ENCODE measurements around the gene ATP2C2. TPM values are rescaled to one million over a fixed set of nuclear protein-coding genes. Genes with fewer than 3 reads are reported as not detected.

The ATP2C2 gene
- total RNA-seq (not detected in 2 replicates), polyA plus RNA-seq (not detected in 2 replicates), polyA minus RNA-seq (ENCODE audit: low replicate concordance) (not detected in 2 replicates)
- polyA plus RNA-seq (2012), result 0.08 TPM in 1 of 2 replicates, not detected in the other

GRCh38 chr16:84368308-84368996 is at the start of gene ATP2C2:
TSS of gene ATP2C2 (plus strand) at chr16:84368538. CDS start at chr16:84368616, 78 bp downstream.
- Histone ChIP-seq H3K4me1 (ENCODE audit: control insufficient read depth, extremely low read depth, insufficient read depth, low read length) (no peaks in the 10 kb centered on the region), H4K20me1 (ENCODE audit: control insufficient read depth, extremely low read depth, insufficient read depth, low read length) (no peaks in the 10 kb centered on the region), H3K27me3 (ENCODE audit: control insufficient read depth, insufficient read depth, low read length) (peaks cover 26% of the 10 kb centered on the region), H3K79me2 (ENCODE audit: control insufficient read depth, insufficient read depth, low read length) (no peaks in the 10 kb centered on the region), H3K9ac (ENCODE audit: insufficient read depth, low read length) (no peak within 1 kb of the TSS), H3K4me2 (ENCODE audit: extremely low read depth, insufficient read depth, low read length) (no peak within 1 kb of the TSS), H3K36me3 (ENCODE audit: control insufficient read depth, insufficient read depth, low read length) (no peaks in the 10 kb centered on the region), H2AFZ (ENCODE audit: low read length) (no peak within 1 kb of the TSS), H3K9me3 (ENCODE audit: control insufficient read depth, insufficient read depth, low read depth, low read length) (no peaks in the 10 kb centered on the region), H3K27ac (ENCODE audit: insufficient read depth, low read length) (no peak within 1 kb of the TSS), H3K4me3 (replicated peaks in 1 of 4; ENCODE audit: control extremely low read depth in 1 of 4, insufficient read depth in 1 of 4, low read depth in 3 of 4, low read length in 4 of 4) (no peak within 1 kb of the TSS)
- no peak for TF ChIP-seq CTCF (conservative IDR thresholded peaks at IDR 0.05 in 1 of 2, IDR thresholded peaks at IDR 0.05 in 1 of 2; ENCODE audit: low read depth in 1 of 2, low read length in 2 of 2)
- peak; percentile 66 for TF ChIP-seq EZH2 (IDR thresholded peaks at IDR 0.05; ENCODE audit: low read length, missing control alignments)
- DNase-seq (ENCODE audit: low read depth in 2 of 2), result no peak

- no peak overlapping the region for H3K27ac ChIP-seq (ENCODE audit: insufficient read depth, low read length)
- no peak overlapping the region for H3K9ac ChIP-seq (ENCODE audit: insufficient read depth, low read length)
- no peaks in the 10 kb centered on the region for H4K20me1 ChIP-seq (ENCODE audit: control insufficient read depth, extremely low read depth, insufficient read depth, low read length)
- no peak overlapping the region for H2AFZ ChIP-seq (ENCODE audit: low read length)
- TF ChIP-seq CTCF (conservative IDR thresholded peaks at IDR 0.05 in 1 of 2, IDR thresholded peaks at IDR 0.05 in 1 of 2; ENCODE audit: low read depth in 1 of 2, low read length in 2 of 2), result no peak
- no peak for TF ChIP-seq EZH2 (IDR thresholded peaks at IDR 0.05; ENCODE audit: low read length, missing control alignments)
- H3K9me3 ChIP-seq (ENCODE audit: control insufficient read depth, insufficient read depth, low read depth, low read length), result no peaks in the 10 kb centered on the region
- no peaks in the 10 kb centered on the region for H3K4me1 ChIP-seq (ENCODE audit: control insufficient read depth, extremely low read depth, insufficient read depth, low read length)
- no peak overlapping the region for H3K4me3 ChIP-seq (replicated peaks in 1 of 4; ENCODE audit: control extremely low read depth in 1 of 4, insufficient read depth in 1 of 4, low read depth in 3 of 4, low read length in 4 of 4)
- H3K36me3 ChIP-seq (ENCODE audit: control insufficient read depth, insufficient read depth, low read length), result no peaks in the 10 kb centered on the region
- DNase-seq (ENCODE audit: low read depth in 2 of 2), result no peak
- no peaks in the 10 kb centered on the region for H3K79me2 ChIP-seq (ENCODE audit: control insufficient read depth, insufficient read depth, low read length)
- no peak overlapping the region for H3K4me2 ChIP-seq (ENCODE audit: extremely low read depth, insufficient read depth, low read length)
- peaks cover 5% of the 10 kb centered on the region for H3K27me3 ChIP-seq (ENCODE audit: control insufficient read depth, insufficient read depth, low read length)
Measured at GRCh38 chr16:84319146-84319760, 49.1 kb upstream of the ATP2C2 start.

GRCh38 chr16:84320511-84320910 is 47.8 kb upstream of the ATP2C2 start:
- Histone ChIP-seq H3K36me3 (ENCODE audit: control insufficient read depth, insufficient read depth, low read length) (no peaks in the 10 kb centered on the region), H3K4me1 (ENCODE audit: control insufficient read depth, extremely low read depth, insufficient read depth, low read length) (no peaks in the 10 kb centered on the region), H3K27me3 (ENCODE audit: control insufficient read depth, insufficient read depth, low read length) (peaks cover 5% of the 10 kb centered on the region), H3K4me2 (ENCODE audit: extremely low read depth, insufficient read depth, low read length) (no peak overlapping the region), H3K4me3 (replicated peaks in 1 of 4; ENCODE audit: control extremely low read depth in 1 of 4, insufficient read depth in 1 of 4, low read depth in 3 of 4, low read length in 4 of 4) (no peak overlapping the region), H4K20me1 (ENCODE audit: control insufficient read depth, extremely low read depth, insufficient read depth, low read length) (no peaks in the 10 kb centered on the region), H3K27ac (ENCODE audit: insufficient read depth, low read length) (no peak overlapping the region), H3K79me2 (ENCODE audit: control insufficient read depth, insufficient read depth, low read length) (no peaks in the 10 kb centered on the region), H3K9ac (ENCODE audit: insufficient read depth, low read length) (no peak overlapping the region), H2AFZ (ENCODE audit: low read length) (no peak overlapping the region), H3K9me3 (ENCODE audit: control insufficient read depth, insufficient read depth, low read depth, low read length) (no peaks in the 10 kb centered on the region)
- DNase-seq (ENCODE audit: low read depth in 2 of 2), result no peak
- TF ChIP-seq CTCF (conservative IDR thresholded peaks at IDR 0.05 in 1 of 2, IDR thresholded peaks at IDR 0.05 in 1 of 2; ENCODE audit: low read depth in 1 of 2, low read length in 2 of 2) (no peak), EZH2 (IDR thresholded peaks at IDR 0.05; ENCODE audit: low read length, missing control alignments) (no peak)

All from fibroblast of lung (primary cell).